Fibroblast of the aortic adventitia (primary cell): ENCODE data around the gene RANBP3. TPM values are rescaled to one million over a fixed set of nuclear protein-coding genes. Genes with fewer than 3 reads are reported as not detected.

ENCODE experiments used
- DNase-seq: peaks from one replicate; pipeline ENCODE4 v3.0.0-alpha.2; 2010; ENCODE audit warnings: low read depth
- H3K4me3 ChIP-seq: 2 replicates; pipeline ENCODE4 v1.5.1; 2011; ENCODE audit warnings: low read depth, mild to moderate bottlenecking, control low read depth, low read length, moderate library complexity
- CTCF ChIP-seq: IDR thresholded peaks from 2 replicates; pipeline ENCODE4 v1.5.1; 2011; ENCODE audit warnings: mild to moderate bottlenecking, low read length, control low read depth, inconsistent platforms; ENCODE audit not compliant: insufficient read depth
- total RNA-seq: library from RNA; depleted of rRNA; stranded (reverse); fragments of >200 nt; gene quantifications from 2 replicates; pipeline ENCODE4 v1.2.3, GENCODE V29; 2012; ENCODE audit warnings: low replicate concordance

The RANBP3 gene
- total RNA-seq, 1 donor, result 58.0 TPM

- DNase-seq, result no peak
- H3K4me3 ChIP-seq, result peak overlapping the region; percentile 90
- TF ChIP-seq CTCF, result no peak
These were observed 637 bp downstream of the RANBP3 start for GRCh38 chr19:5977222-5977784.

- TF ChIP-seq CTCF, result no peak
- peak overlapping the region; percentile 90 for H3K4me3 ChIP-seq
- no peak for DNase-seq
These were observed 1.2 kb downstream of the RANBP3 start for GRCh38 chr19:5976768-5977167.

GRCh38 chr19:5975388-5975728 lies 2.6 kb downstream of the RANBP3 start:
- no peak overlapping the region for H3K4me3 ChIP-seq
- TF ChIP-seq CTCF, result no peak
- no peak for DNase-seq

GRCh38 chr19:5974721-5975387 lies 3.1 kb downstream of the RANBP3 start:
- no peak overlapping the region for H3K4me3 ChIP-seq
- DNase-seq, result no peak
- TF ChIP-seq CTCF, result no peak

- no peak for DNase-seq
- no peak for TF ChIP-seq CTCF
- no peak overlapping the region for H3K4me3 ChIP-seq
These were observed 3.9 kb downstream of the RANBP3 start for GRCh38 chr19:5973867-5974635.

GRCh38 chr19:5973376-5973775 lies 4.6 kb downstream of the RANBP3 start:
- no peak for TF ChIP-seq CTCF
- DNase-seq, result no peak
- no peak overlapping the region for H3K4me3 ChIP-seq
